PFSK-1 (cell line): Measurements from ENCODE around the gene RCC2.

ENCODE experiments used
- POLR2AphosphoS5 ChIP-seq: IDR thresholded peaks from 2 replicates; pipeline ENCODE4 v1.6.1; 2012; ENCODE audit warnings: low read depth, mild to moderate bottlenecking, control low read depth, low read length, moderate library complexity
- TF ChIP-seq, protein P1 (sequence below), 2 experiments: IDR thresholded peaks; 2 replicates each; pipeline versions ENCODE4 v1.6.1 to v1.8.0; 2011 to 2012; ENCODE audit warnings: low read depth in 2 of 2, low read length in 2 of 2, control low read depth in 1 of 2, inconsistent platforms in 1 of 2, mild to moderate bottlenecking in 1 of 2, moderate library complexity in 1 of 2; ENCODE audit not compliant: insufficient read depth in 1 of 2

DNA sequence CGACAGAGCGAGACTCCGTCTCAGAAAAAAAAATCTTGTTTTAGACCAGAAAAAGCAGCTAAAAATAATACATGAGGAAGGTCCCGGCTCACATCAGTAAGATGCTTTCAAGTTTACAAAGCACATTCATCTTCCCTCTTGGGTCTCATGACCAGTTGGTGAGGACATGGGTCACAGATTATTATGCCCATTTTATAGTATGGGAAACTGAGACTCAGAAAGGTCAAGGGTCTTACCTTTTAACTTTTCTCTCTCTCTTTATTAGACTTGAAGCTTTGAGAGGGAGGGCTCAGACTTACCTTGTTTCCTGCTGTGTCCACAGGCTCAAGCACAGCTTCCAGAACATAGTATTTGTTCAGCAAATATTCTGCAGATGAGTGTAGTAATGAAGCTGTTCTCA lies 13.2 kb upstream of the RCC2 start:
- no peak for TF ChIP-seq POLR2AphosphoS5
- TF ChIP-seq, protein P1, sequence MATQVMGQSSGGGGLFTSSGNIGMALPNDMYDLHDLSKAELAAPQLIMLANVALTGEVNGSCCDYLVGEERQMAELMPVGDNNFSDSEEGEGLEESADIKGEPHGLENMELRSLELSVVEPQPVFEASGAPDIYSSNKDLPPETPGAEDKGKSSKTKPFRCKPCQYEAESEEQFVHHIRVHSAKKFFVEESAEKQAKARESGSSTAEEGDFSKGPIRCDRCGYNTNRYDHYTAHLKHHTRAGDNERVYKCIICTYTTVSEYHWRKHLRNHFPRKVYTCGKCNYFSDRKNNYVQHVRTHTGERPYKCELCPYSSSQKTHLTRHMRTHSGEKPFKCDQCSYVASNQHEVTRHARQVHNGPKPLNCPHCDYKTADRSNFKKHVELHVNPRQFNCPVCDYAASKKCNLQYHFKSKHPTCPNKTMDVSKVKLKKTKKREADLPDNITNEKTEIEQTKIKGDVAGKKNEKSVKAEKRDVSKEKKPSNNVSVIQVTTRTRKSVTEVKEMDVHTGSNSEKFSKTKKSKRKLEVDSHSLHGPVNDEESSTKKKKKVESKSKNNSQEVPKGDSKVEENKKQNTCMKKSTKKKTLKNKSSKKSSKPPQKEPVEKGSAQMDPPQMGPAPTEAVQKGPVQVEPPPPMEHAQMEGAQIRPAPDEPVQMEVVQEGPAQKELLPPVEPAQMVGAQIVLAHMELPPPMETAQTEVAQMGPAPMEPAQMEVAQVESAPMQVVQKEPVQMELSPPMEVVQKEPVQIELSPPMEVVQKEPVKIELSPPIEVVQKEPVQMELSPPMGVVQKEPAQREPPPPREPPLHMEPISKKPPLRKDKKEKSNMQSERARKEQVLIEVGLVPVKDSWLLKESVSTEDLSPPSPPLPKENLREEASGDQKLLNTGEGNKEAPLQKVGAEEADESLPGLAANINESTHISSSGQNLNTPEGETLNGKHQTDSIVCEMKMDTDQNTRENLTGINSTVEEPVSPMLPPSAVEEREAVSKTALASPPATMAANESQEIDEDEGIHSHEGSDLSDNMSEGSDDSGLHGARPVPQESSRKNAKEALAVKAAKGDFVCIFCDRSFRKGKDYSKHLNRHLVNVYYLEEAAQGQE (IDR thresholded peaks at IDR 0.05; ENCODE audit: insufficient read depth in 1 of 2, low read depth in 2 of 2, low read length in 2 of 2): no peak
